ENCODE data around the gene RAP1A.

DNA sequence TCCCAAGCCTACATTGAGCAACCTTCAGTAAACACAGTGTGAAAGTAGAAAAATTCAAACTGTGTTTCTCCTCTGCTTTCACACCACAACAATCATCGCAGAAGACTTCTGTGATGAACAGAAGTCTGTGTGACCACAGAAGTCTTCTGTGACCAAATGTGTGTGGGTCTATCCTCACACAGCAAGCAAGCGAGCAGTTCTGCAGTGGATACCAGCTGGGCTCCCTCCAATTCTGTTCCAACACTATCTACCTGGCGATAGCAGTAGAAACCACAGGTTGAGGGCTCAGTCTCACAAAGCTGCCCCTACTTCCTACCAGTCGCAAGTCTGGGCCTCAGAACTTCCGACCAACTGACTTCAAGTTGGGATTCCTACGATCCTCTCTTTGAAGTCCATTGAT is 21.0 kb upstream of the RAP1A start:
- TF ChIP-seq CTCF (IDR thresholded peaks at IDR 0.05) (no peak), POLR2A (IDR thresholded peaks at IDR 0.05) (no peak), EP300 (IDR thresholded peaks at IDR 0.05; ENCODE audit: low read depth) (no peak), POLR2AphosphoS5 (IDR thresholded peaks at IDR 0.05) (no peak)

Measured in transverse colon (tissue), 4 donors.